GM12878 (cell line): Measurements from ENCODE around the gene YES1. TPM values are rescaled to one million over a fixed set of nuclear protein-coding genes. Genes with fewer than 3 reads are reported as not detected.

Source experiments
- ATAC-seq: fragments of 200-7000 bp; cut with Tn5 transposase; 3 replicates; pipeline ENCODE4 v1.9.1; 2020; ENCODE audit warnings: mild to moderate bottlenecking, moderate library complexity
- BruUV-seq: library from RNA; stranded (reverse); fragments of 400-500 nt; replicated peaks from 2 replicates; lab custom pipeline; 2021; lab: Mats Ljungman, UMichigan
- CTCF ChIA-PET: fragments of 300-600 bp; sonication (Branson Sonifier 250); formaldehyde crosslinking; extraction: SDS; loops from one replicate; lab custom pipeline; 2021; ENCODE audit warnings: inconsistent platforms; lab: Yijun Ruan, JAX
- POLR2A ChIA-PET: fragments of 350-600 bp; formaldehyde crosslinking; extraction: SDS; loops from one replicate; lab custom pipeline; 2021; ENCODE audit warnings: inconsistent platforms; lab: Charles Lee
- RAD21 ChIA-PET: fragments of 300-600 bp; sonication (Branson Sonifier 250); formaldehyde crosslinking; loops from one replicate; lab custom pipeline; 2023; ENCODE audit warnings: antibody characterized with exemption; ENCODE audit not compliant: unreplicated experiment; lab: Charles Lee
- SMC1A ChIA-PET: fragments of 300-600 bp; sonication (Branson Sonifier 250); formaldehyde crosslinking; loops from one replicate; lab custom pipeline; 2023; ENCODE audit not compliant: unreplicated experiment, uncharacterized antibody; lab: Charles Lee
- DNase-seq: peaks from one replicate; pipeline ENCODE4 v3.0.0-alpha.2; 2011; ENCODE audit warnings: low read depth, low spot score
- FAIRE-seq: peaks from 3 replicates; lab custom pipeline; 2011; peaks lifted over from hg19 to GRCh38; lab: Jason Lieb, UNC
- H2AFZ ChIP-seq: 2 replicates; pipeline ENCODE4 v1.6.0; 2011; ENCODE audit warnings: low read depth, low read length, control low read depth; ENCODE audit not compliant: control insufficient read depth
- H3K27ac ChIP-seq: 2 replicates; pipeline ENCODE4 v1.5.1; 2011; ENCODE audit warnings: control low read depth; ENCODE audit not compliant: control insufficient read depth, insufficient read depth
- H3K27me3 ChIP-seq, 2 experiments: replicated peaks in 1 of 2; 2 replicates each; pipeline versions ENCODE4 v1.6.0 to v1.6.1; 2011; ENCODE audit warnings: low read length in 1 of 2; ENCODE audit not compliant: control insufficient read depth in 2 of 2, insufficient read depth in 2 of 2
- H3K36me3 ChIP-seq, 2 experiments: 2 replicates each; pipeline ENCODE4 v1.5.1; 2011; ENCODE audit warnings: low read length in 1 of 2; ENCODE audit not compliant: control insufficient read depth in 2 of 2, insufficient read depth in 2 of 2
- H3K4me1 ChIP-seq: 2 replicates; pipeline ENCODE4 v1.6.1; 2011; ENCODE audit warnings: mild to moderate bottlenecking, low read length, moderate library complexity, mixed read lengths; ENCODE audit not compliant: control insufficient read depth, insufficient read depth
- H3K4me2 ChIP-seq: 2 replicates; pipeline ENCODE4 v1.6.0; 2011; ENCODE audit warnings: control low read depth; ENCODE audit not compliant: control insufficient read depth, insufficient read depth
- H3K4me3 ChIP-seq: fragments of 200-600 bp; sonication (generic); 2 replicates; pipeline ENCODE4 v1.5.1; 2016
- H3K79me2 ChIP-seq: 2 replicates; pipeline ENCODE4 v1.6.0; 2011; ENCODE audit warnings: low read length; ENCODE audit not compliant: control insufficient read depth, insufficient read depth
- H3K9ac ChIP-seq: 2 replicates; pipeline ENCODE4 v1.8.0; 2011; ENCODE audit warnings: low read length, control low read depth, mixed read lengths; ENCODE audit not compliant: control insufficient read depth, insufficient read depth
- H3K9me3 ChIP-seq: replicated peaks from 3 replicates; pipeline ENCODE4 v1.5.1; 2011; ENCODE audit warnings: mild to moderate bottlenecking, low read length; ENCODE audit not compliant: control insufficient read depth, insufficient read depth
- H4K20me1 ChIP-seq: 2 replicates; pipeline ENCODE4 v1.6.0; 2011; ENCODE audit not compliant: control insufficient read depth, insufficient read depth
- CEBPB ChIP-seq, 2 experiments: fragments of 150-350 bp in 1 of 2; IDR thresholded peaks; 2 replicates each; pipeline ENCODE4 v1.6.1; 2012 to 2014; ENCODE audit warnings: low read depth in 2 of 2, low read length in 2 of 2, borderline replicate concordance in 1 of 2, inconsistent platforms in 1 of 2
- CHD1 ChIP-seq: IDR thresholded peaks from 2 replicates; pipeline ENCODE4 v1.6.1; 2012; ENCODE audit warnings: low read depth, low read length, improper control_type of control experiment
- E4F1 ChIP-seq: fragments of 450-650 bp; IDR thresholded peaks from 2 replicates; pipeline ENCODE4 v1.6.1; 2018; ENCODE audit warnings: borderline replicate concordance, mild to moderate bottlenecking; ENCODE audit not compliant: partially characterized antibody
- EED ChIP-seq: sonication (generic); IDR thresholded peaks from 2 replicates; pipeline ENCODE4 v1.6.1; 2016; ENCODE audit warnings: antibody characterized with exemption, low read depth
- KDM1A ChIP-seq: fragments of 200-600 bp; sonication (generic); IDR thresholded peaks from 2 replicates; pipeline ENCODE4 v1.6.1; 2016; ENCODE audit warnings: borderline replicate concordance
- MEF2B ChIP-seq: fragments of 450-650 bp; IDR thresholded peaks from 2 replicates; pipeline ENCODE4 v1.6.1; 2018; ENCODE audit warnings: mild to moderate bottlenecking, moderate library complexity; ENCODE audit not compliant: partially characterized antibody, poor library complexity, severe bottlenecking
- NFIC ChIP-seq: IDR thresholded peaks from 2 replicates; pipeline ENCODE4 v1.6.1; 2012; ENCODE audit warnings: low read depth, mild to moderate bottlenecking, inconsistent platforms, low read length, moderate library complexity
- PAX5 ChIP-seq: IDR thresholded peaks from 2 replicates; pipeline ENCODE4 v1.6.1; 2011; ENCODE audit warnings: low read depth, low read length, borderline replicate concordance
- RBBP5 ChIP-seq: fragments of 200-600 bp; sonication (generic); conservative IDR thresholded peaks from 2 replicates; pipeline ENCODE4 v1.6.1; 2016
- SMC3 ChIP-seq: IDR thresholded peaks from 2 replicates; pipeline ENCODE4 v1.6.1; 2011; ENCODE audit warnings: low read length, improper control_type of control experiment, borderline replicate concordance
- SUZ12 ChIP-seq: fragments of 200-600 bp; sonication (generic); IDR thresholded peaks from one replicate; pipeline ENCODE4 v1.6.1; 2018; ENCODE audit warnings: antibody characterized with exemption, mild to moderate bottlenecking; ENCODE audit not compliant: unreplicated experiment
- TCF12 ChIP-seq: IDR thresholded peaks from 2 replicates; pipeline ENCODE4 v1.6.1; 2011; ENCODE audit warnings: low read depth, mild to moderate bottlenecking, low read length
- in situ Hi-C: fragments of 300-500 bp; cut with MboI; formaldehyde crosslinking; loops from 9 replicates; pipeline ENCODE4 v1.14.3; 2018; ENCODE audit warnings: mixed read lengths
- intact Hi-C: fragments of 100-400 bp; cut with micrococcal nuclease; formaldehyde crosslinking; loops from one replicate; pipeline ENCODE4 v1.14.2; 2022; ENCODE audit not compliant: unreplicated experiment
- polyA plus RNA-seq, 11 experiments: library from polyadenylated mRNA; depleted of rRNA in 4 of 11; unstranded in 6 of 11; stranded (reverse) in 5 of 11; fragments of >200 nt; fragmentation: Nextera tagmentation in 4 of 11; fragmentation: Illumina TruSeq in 1 of 11; extraction: Ambion mirVana in 4 of 11; extraction: Trizol in 1 of 11; gene quantifications; 1 replicate in 1 of 11; 2 replicates in 10 of 11; pipeline versions ENCODE4 v1.2.1 to v1.2.3, GENCODE V29; 2011 to 2016; ENCODE audit warnings: inconsistent platforms in 2 of 11, missing spikeins in 2 of 11, low read depth in 1 of 11
- total RNA-seq, 4 experiments: library from RNA; depleted of rRNA in 3 of 4; stranded (reverse); fragments of >200 nt in 3 of 4; fragmentation: Illumina TruSeq in 1 of 4; extraction: Trizol in 1 of 4; gene quantifications; 2 replicates each; pipeline versions ENCODE4 v1.2.1 to v1.2.3, GENCODE V29; 2013 to 2021
- TF ChIP-seq, protein P1 (sequence below): IDR thresholded peaks from 2 replicates; pipeline ENCODE4 v1.6.1; 2011; ENCODE audit warnings: mild to moderate bottlenecking, low read depth, low read length, moderate library complexity; ENCODE audit not compliant: insufficient replicate concordance

YES1 gene
- total and polyA plus RNA-seq, 10 of the 15 experiments (the other 5 are each of a cell fraction or from before 2014, with no cell fraction given) = 2.3 to 7.9 (median 5.8) TPM

GRCh38 chr18:731185-731584 is 80.9 kb downstream of the YES1 start:
- DNase-seq = no peak
- Histone ChIP-seq H3K36me3 (peaks cover 0 to 2% of the 10 kb centered on the region in 2 experiments; a peak in 1 of 4 replicates), H3K4me2 (no peak overlapping the region), H3K4me3 (no peak overlapping the region), H3K79me2 (no peaks in the 10 kb centered on the region), H3K27me3 (no peaks in the 10 kb centered on the region), H3K9me3 (no peaks in the 10 kb centered on the region), H2AFZ (no peak overlapping the region), H3K9ac (no peak overlapping the region), H3K4me1 (no peaks in the 10 kb centered on the region), H4K20me1 (no peaks in the 10 kb centered on the region), H3K27ac (no peak overlapping the region)
- in situ Hi-C loops (loop anchor here (25.0 kb wide), 1 partner anchor 231 kb away; no protein-coding TSS in a partner anchor), intact Hi-C loops (no loop called here)
- ChIA-PET RAD21 (interaction anchor here (0.6 to 1.2 kb wide), 3 partner anchors 9 to 110 kb away, joined by 3 read pairs; no protein-coding TSS in a partner anchor), SMC1A (interaction anchor here (0.8 to 1.8 kb wide), 3 partner anchors 8 to 99 kb away, joined by 3 to 5 read pairs (median 4); no protein-coding TSS in a partner anchor), POLR2A (no interaction called here), CTCF (interaction anchor here (1.2 to 2.2 kb wide), 4 partner anchors 99 to 109 kb away, joined by 4 to 9 read pairs (median 6); no protein-coding TSS in a partner anchor)
- no peak for ATAC-seq
- no TSS peak for BruUV-seq
- no peak for FAIRE-seq
- no peak for TF ChIP-seq KDM1A
- TF ChIP-seq SUZ12 = no peak
- no peak for TF ChIP-seq PAX5
- TF ChIP-seq MEF2B = no peak
- TF ChIP-seq NFIC = no peak
- no peak for TF ChIP-seq SMC3
- TF ChIP-seq CHD1 = no peak
- no peak for TF ChIP-seq RBBP5
- TF ChIP-seq CEBPB (IDR thresholded peaks at IDR 0.05; ENCODE audit: borderline replicate concordance in 1 of 2, low read depth in 2 of 2, low read length in 2 of 2) = no peak
- TF ChIP-seq, protein P1, sequence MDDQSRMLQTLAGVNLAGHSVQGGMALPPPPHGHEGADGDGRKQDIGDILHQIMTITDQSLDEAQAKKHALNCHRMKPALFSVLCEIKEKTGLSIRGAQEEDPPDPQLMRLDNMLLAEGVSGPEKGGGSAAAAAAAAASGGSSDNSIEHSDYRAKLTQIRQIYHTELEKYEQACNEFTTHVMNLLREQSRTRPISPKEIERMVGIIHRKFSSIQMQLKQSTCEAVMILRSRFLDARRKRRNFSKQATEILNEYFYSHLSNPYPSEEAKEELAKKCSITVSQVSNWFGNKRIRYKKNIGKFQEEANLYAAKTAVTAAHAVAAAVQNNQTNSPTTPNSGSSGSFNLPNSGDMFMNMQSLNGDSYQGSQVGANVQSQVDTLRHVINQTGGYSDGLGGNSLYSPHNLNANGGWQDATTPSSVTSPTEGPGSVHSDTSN = no peak
- no peak for TF ChIP-seq TCF12
- no peak for TF ChIP-seq EED
- TF ChIP-seq E4F1 = no peak
